Mesenteric fat pad (tissue), 1 donor: ENCODE results near the gene DCAF16. TPM values are rescaled to one million over a fixed set of nuclear protein-coding genes. Genes with fewer than 3 reads are reported as not detected.

Experiments used
- DNase-seq: peaks from one replicate; pipeline ENCODE4 v3.0.0-alpha.2; 2020; ENCODE audit warnings: low spot score
- total RNA-seq: library from RNA; stranded (reverse); fragmentation: NEBNext Ultra II Directional; extraction: Animal tissue kit (Norgen Biotek cat#: 25700); gene quantifications from one replicate; pipeline ENCODE4 v1.2.1, GENCODE V29; 2021
- donor health status: DM: yes; HTN: yes; CAD: no.

DCAF16 gene
- total RNA-seq, 1 donor from 2014 or later = 23.1 TPM

DNA sequence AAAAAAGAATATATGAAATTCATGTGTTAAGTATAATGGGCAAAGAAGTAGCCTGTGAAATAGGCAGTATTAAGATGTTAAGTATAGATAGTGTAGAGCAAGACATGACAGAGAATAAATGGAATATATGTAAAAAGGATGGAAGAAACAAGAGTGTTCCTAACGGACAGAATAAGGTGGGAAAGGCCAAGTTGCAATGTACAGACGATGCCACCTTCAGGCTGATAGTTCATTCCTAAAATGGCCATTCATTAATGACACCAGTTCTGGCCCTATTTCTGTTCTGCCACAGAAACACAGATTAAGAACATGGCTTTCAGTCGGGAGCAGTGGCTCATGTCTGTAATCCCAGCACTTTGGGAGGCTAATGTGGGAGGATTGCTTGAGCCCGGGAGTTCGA, 24.7 kb downstream of the DCAF16 start:
- DNase-seq = no peak

DNA sequence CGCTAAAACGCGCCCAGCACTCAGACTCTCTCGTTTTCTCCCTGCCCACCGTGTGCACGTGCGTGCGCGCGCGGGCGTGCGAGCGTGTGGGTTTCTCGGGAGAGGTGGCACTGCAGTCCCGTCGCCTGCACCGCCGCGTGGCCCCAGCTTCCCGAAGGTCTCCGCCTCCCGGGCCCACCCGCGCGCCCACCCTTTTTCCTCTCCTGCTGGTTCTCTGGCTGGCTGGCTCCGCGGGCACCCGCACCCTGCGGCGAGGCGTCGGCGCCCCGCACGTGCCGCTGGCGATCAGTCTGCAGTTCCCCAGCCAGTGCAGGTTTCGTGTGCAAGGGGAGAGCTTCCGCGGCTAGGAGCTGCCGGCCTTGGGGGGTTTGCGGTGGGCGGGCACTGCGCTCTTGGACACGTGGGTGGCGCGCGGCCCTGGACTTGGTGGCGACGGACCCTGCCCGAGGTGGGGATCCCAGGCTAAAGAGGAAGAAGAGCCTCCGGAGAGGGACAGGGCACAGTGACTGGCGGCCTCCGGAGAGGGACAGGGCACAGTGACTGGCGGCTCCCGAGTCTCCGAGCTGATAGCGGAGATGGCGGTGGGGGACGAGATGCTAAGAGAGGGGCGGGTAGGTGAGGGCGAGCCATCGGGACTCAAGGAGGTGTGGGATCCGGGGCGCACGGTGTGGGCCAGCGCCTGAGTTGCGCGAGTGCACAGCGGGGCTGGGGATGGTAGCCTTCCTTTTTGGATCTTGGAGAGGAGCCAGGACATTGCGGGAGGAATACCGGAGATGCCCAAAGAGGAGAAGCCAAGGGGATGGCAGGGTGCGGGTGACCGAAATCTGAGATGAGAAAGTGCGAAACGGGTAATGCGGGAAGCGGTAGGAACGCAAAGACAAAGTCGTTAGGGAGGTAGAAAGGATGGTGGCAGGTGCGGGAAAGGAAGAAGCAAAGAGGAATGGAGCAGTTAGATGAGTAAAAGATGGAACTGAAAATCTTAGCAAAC, 29.0 kb downstream of the DCAF16 start, which contains the start of gene FAM184B:
Gene FAM184B (minus strand): TSS at position 322 of the 988 bp plus-strand sequence. CDS start 322 bp downstream, outside the sequence.
- DNase-seq = no peak

DNA sequence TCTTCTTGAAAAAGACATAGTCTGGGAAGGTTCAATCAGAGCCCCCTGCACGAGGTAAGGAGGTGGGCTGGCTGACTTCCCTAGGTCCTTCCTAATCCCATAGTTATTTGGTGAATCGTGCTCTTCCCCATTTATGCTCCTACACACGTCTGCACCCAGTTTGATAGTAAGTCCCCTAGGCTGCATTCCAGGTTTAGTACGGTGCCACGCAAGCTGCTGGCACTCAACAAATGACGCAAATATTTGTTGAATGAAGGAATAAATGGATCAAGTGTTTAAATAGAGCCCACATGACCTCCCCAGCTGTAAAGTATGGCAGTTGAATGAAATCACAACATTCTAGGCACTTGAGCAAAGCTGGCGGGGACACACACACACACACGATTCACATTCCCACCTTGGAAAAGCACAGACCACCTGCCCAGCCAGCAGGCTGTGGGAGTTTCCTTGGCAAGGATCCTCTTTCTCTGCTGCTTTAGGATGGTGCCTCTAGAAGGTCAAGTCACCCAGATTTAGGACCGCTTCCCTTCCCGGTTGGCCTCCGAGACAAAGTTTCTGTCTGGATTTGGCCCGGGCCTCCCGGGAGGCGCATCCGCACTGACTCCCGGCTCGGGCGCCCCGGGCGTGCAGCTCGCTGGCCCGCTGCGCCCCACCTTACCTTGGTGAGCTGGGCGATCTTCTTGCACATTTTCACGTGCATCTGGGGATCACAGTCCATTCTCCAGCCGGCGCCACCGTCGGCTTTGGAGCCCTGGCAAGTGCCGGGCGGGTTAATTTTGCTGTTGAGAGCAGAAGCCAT, 29.9 kb downstream of the DCAF16 start:
- DNase-seq = no peak

DNA sequence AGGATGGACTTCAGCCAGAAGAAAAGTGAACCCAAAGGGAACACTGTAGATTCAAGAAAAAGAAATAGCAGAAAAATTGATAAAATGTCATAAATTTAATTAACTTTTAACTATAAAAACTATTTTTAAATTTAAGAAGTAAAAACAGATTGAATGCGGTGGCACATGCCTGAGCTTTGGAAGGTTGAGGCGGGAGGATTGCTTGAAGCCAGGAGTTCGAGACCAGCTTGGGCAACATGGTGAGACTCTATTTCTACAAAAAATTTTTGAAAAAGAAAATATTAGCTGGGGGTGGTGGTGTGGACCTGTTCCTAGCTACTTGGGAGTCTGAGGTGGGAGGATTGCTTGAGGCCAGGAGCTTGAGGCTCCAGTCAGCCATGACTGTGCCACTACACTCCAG, 32.1 kb downstream of the DCAF16 start:
- DNase-seq = no peak

DNA sequence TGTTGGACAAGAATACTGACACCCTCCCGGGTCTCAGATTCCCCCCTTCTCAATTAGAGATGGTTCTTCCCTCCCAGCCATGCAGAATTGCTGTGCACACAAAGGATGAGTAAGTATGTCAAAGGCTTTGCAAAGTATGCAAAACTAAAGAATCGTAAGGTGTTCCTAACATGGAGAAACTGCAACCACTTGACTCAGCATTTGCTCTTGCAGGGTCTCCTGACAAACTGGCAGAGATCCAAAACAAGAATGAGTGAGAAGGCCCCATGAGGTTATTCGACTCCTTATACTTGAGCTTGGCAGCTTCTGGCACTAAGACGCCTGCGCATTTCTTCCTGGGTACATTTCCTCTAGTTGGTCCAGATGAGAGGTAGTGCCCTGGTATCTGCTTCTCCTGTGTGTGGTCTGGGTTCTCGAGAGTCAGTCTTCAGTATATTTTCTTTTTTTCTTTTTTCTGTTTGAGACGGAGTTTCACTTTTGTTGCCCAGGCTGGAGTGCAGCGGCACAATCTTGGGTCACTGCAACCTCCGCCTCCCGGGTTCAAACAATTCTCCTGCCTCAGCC, 37.3 kb downstream of the DCAF16 start:
- no peak for DNase-seq

DNA sequence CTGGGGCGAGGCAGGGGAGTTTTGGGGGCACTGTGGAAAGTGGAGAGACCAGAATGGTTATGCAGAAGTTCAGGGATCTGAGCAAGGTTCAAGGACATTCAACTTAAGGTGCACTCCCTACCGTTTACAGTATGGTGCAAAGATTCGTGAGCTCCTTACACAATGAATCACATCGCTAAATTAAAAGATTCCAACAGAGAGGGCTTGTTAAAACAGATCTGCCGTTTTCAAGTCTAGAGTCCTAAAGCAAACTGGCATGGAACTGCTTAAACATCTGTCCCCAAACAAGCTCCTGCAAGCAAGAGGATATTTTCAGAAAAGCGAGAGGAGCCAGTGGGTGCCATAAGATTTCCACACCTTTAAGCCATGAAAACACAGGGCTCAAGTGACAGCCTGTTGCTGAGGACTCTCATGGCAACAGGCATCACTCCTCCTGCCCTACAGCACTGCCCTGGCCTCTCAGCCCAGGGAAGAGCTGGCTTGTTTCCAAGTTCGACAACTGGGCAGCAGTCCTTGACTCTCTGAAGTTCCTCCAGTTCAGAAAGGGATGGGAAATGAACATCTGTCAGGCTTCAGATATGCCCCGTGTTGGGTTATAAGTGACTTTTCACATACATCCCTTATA, 39.2 kb downstream of the DCAF16 start:
- no peak for DNase-seq

DNA sequence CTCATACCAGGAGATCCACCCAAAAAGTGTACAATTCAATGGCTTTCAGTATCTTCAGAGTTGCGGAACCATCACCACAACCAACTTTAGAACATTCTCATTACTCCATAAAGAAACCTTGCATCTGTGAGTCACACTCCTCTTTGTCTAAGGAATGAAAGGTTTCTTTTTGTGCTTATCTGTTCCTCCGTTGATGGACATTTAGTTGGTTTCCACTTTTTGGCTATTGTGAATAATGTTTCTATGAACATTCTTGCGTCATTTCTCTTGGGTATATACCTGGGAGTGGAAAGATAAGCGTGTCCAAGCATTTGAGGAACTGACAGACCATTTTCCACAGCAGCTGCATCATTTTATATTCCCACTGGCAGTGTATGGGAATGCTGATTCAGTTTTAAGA, 39.7 kb downstream of the DCAF16 start:
- DNase-seq = no peak

DNA sequence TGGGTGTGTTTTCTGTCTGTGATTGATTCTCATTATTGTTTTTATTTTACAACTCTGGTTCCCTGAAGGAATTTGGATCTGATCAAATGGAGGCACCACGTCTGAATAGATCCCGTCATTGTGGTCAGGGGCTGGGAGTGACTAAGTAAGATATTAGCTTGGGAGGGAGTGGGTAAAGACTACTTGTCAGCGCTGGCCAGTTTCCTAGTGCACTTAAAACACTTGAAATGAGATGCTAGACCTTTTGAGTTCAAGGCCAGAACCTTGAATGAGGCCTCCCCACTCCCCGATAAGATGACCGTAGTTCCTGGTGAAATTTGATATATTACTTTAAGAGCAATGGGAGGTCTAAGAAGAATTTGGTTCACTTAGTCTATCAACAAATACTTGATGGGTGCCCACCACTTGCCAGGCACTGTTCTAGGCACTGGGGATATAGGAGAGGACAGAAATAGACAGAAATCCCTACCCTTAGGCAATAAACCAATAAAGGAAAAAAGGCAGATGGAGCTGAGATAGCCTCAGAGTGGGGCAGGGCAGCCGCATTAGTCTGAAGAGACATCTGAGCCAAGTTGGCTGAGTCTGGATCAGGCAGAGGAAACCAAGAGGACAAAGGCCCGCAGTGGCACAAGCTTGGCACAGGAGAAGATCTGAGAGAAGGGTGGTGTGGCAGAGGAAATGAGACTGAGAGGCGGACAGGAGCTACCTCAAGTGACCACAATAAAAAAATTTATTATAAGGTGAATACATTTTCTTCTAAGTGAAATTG, 41.0 kb downstream of the DCAF16 start:
- no peak for DNase-seq

DNA sequence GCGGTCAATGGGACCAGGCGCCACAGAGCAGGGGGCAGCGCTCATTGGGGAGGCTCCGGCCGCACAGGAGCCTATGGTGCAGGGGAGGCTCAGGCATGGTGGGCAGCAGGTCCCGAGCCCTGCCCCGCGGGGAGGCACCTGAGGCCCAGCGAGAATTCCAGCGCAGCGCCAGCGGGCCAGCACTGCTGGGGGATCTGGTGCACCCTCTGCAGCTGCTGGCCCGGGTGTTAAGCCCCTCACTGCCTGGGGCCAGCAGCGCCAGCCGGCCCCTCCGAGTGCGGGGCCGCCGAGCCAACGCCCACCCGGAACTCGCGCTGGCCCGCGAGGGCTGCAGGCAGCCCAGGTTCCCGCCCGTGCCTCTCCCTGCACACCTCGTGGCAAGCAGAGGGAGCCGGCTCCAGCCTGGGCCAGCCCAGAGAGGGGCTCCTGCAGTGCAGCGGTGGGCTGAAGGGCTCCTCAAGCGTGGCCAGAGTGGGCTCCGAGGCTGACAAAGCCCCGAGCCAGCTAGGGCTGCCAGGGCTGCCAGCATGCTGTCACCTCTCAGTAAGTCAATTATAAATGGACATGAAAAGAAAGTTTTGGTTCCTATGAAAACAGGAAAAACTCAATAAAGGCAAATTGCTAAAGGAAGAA, 43.6 kb downstream of the DCAF16 start:
- peak; percentile 67 for DNase-seq

DNA sequence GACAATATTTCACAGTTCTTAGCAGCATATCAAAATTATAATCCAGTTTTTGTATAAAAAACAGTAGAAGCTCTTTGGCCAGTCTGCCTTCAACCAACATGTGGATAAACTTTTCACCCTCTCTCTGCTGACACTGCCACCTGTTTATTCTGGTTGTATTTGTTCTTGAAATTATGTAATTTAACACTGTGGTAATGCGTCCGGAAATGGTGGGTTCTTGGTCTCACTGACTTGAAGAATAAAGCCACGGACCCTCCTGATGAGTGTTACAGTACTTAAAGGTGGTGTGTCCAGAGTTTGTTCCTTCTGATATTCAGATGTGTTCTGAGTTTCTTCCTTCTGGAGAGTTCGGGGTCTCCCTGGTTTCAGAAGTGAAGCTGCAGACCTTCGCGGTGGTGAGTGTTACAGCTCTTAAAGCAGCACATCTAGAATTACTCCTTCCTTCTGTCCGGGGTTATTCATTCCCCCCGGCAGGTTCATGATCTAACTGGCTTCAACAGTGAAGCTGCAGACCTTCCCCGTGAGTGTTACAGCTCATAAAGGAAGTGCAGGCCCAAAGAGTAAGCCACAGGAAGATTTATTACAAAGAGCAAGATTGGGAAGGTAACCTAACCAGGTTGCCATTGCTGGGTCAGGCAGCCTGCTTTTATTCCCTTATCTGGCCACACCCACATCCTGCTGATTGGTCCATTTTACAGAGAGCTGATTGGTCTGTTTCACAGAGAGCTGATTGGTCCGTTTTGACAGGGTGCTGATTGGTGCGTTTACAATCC, 44.9 kb downstream of the DCAF16 start:
- DNase-seq = no peak

DNA sequence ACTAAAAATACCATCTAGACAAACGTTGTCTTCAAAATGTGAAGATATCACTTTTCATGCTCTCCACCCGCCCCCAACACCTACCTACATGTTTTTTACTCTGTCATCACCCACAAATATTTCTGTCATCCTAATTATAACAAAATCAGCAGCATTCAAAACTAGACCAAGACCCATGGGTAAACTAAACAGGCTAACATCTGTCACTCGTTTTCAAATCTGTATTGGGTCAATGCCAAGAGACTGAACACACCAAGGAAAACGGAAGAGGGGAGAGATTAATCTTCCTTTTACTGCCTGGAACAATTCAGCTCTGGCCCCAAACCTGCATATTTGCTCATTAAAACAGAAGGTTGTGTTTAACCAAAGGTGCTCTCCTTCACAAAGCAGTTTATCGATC, 46.6 kb downstream of the DCAF16 start:
- no peak for DNase-seq

DNA sequence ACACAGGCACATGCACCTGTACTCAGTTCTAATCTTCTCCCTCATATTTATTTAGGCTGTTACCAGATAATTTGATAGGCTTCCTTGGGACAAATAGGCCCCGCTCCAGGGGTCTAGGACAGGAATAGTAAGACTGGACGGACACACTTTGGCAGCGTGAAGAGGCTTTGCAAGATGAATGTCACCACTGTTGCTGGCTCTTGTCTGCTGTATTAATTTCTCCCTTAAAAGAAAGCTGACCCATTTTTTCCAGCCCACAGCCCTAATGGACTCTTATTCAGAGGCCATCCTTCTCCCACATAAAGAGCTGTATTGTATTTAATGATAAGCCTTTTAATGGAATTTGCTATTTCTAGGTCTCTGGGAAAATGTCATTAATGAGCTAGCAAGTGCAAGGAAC, 47.1 kb downstream of the DCAF16 start:
- no peak for DNase-seq

DNA sequence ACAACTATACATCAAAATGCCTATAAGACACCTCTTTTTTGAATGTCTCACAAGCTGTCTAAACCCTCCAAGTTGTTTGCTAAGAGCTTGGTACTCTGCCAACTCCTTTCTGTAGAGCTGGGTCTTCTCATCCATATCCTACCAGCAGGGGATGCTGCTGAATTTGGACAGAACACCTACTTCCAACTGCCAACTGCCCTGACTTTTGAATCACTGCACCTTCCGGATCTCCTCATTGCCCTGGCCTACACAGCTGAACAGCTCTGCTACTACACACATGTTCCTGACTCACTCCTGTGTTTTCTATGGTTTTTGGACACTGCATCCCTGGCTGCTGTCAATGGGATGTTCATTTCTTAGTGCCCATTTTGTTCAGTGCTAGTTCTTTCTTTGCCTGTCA, 47.8 kb downstream of the DCAF16 start:
- no peak for DNase-seq

DNA sequence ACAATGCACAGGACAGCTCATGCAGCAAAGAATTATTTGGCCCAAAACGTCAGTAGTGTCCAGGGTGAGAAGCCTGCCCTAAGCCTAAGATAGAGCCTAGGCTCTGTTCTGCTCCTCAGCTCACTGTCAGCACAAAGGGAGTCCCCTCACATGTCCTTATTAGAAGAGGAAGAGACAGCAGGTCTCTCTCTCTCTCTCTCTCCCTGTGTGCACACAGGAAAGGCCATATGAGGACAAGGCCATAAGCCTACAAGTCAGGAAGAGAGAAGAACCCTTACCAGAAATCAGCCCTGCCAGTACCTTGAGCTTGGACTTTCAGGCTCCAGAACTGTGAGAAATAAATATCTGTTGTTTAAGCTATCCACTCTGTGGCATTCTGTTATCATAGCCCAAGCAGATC, 49.5 kb downstream of the DCAF16 start:
- DNase-seq = no peak

DNA sequence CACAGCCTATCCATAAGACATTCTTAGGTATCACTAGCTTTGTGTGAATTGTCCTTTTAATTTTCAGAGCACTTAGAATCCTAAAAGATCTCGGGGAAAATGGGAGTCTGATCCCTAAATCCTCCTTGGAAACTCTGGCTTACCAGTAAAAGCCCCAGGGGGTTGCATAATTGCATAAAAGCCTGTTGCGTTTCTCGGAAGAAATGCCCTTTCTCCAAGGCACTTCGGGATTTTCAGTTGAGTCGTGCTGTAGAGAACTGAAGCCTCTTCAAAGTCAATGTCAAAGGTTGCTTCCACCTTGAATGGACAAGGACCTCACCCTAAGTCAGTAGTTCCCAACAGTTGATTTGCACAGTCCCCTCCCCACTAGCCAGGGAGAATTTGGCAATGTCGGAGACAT, 49.9 kb downstream of the DCAF16 start:
- no peak for DNase-seq

DNA sequence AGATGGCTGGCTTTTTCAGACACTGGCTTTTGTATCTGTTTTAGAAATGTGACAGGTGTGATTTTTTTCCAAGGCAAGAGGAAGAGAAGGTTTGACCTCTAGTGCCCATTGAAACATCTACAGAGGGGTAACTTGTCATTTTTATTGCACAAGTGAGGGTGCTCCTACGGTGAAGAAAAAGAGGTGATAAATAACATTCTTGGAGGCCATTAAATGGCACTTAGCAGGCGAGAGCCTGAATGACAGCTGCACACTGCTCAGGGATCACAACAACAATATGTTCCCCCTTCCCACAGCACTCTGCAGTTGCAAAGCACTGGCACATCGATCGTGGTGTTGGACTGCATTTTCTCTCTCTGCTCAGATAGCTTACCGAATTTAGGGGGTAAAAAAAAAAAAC, 52.1 kb downstream of the DCAF16 start:
- no peak for DNase-seq

DNA sequence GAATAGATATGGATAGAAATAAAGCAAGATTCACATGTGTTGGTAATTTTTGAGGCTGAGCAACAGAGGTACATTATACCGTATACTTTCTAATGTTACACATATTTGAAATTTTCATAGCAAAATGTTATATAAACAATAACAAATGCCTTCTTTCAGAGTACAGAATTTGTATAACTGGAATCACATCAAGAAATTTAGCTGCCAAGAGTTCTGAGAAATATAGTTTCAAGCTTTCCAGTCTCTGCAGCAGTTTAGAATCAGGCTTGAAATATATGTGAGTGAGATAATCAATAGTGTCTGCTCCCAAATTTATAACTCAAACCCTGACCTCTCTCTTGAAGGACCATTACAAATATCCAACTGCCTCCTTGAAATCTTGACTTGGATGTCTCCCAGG, 52.9 kb downstream of the DCAF16 start:
- DNase-seq = no peak

DNA sequence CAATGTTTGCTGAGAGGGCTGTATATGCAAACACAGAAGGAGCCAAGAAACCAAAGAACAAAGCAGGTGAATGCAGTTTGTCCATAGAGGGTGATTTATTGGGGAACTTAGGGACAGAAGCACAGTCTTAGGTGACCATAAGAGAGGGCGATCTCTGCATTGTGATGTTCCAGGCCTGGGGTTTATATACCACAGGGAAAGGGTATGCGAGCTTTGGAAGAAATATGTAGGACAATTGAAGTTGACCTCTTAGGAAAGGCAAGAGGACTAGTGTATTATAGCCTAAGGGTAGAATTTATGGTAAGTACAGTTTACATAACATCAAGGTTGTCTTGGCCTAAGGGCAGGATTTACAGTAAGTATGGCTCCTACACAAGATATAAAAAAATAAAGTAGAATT, 56.9 kb downstream of the DCAF16 start:
- DNase-seq = no peak
